Spleen (tissue), 11 donors: ENCODE measurements around the gene PTCD2. TPM values are rescaled to one million over a fixed set of nuclear protein-coding genes. Genes with fewer than 3 reads are reported as not detected.
A peak's percentile ranks its signal among the peaks of the same experiment; 100 is the strongest.

Experiments used
- DNase-seq: peaks from one replicate; pipeline ENCODE4 v3.0.0-alpha.2; 2020
- H3K27ac ChIP-seq, 8 donors: fragments of 200-600 bp; sonication (generic) in 7 of 8; 1 replicate in 4 of 8; 2 replicates in 4 of 8; pipeline versions ENCODE4 v1.5.0 to v1.8.0; 2016 to 2021; ENCODE audit warnings: inconsistent platforms in 4 of 8, mild to moderate bottlenecking in 4 of 8, moderate library complexity in 1 of 8
- H3K27me3 ChIP-seq, 7 donors: fragments of 200-600 bp; sonication (generic) in 6 of 7; replicated peaks in 1 of 7; 1 replicate in 4 of 7; 2 replicates in 3 of 7; pipeline versions ENCODE4 v1.5.0 to v1.8.0; 2016 to 2021; ENCODE audit warnings: inconsistent platforms in 3 of 7, mild to moderate bottlenecking in 1 of 7
- H3K36me3 ChIP-seq, 6 donors: fragments of 200-600 bp; sonication (generic) in 5 of 6; 1 replicate in 4 of 6; 2 replicates in 2 of 6; pipeline versions ENCODE4 v1.5.0 to v1.8.0; 2016 to 2021; ENCODE audit warnings: inconsistent platforms in 2 of 6
- H3K4me1 ChIP-seq, 6 donors: fragments of 200-600 bp; sonication (generic) in 5 of 6; 1 replicate in 3 of 6; 2 replicates in 3 of 6; pipeline versions ENCODE4 v1.5.0 to v1.8.0; 2016 to 2021; ENCODE audit warnings: inconsistent platforms in 3 of 6
- H3K4me3 ChIP-seq, 8 donors: fragments of 200-600 bp; sonication (generic) in 7 of 8; 1 replicate in 4 of 8; 2 replicates in 4 of 8; pipeline versions ENCODE4 v1.5.0 to v1.8.0; 2016 to 2021; ENCODE audit warnings: inconsistent platforms in 4 of 8, mild to moderate bottlenecking in 4 of 8, moderate library complexity in 2 of 8
- H3K9me3 ChIP-seq, 8 donors: fragments of 200-600 bp; sonication (generic) in 7 of 8; 1 replicate in 4 of 8; 2 replicates in 4 of 8; pipeline versions ENCODE4 v1.5.0 to v1.8.0; 2016 to 2021; ENCODE audit warnings: inconsistent platforms in 4 of 8
- POLR2A ChIP-seq, 3 donors: fragments of 450-650 bp; IDR thresholded peaks; one replicate each; pipeline ENCODE4 v1.5.1; 2017; ENCODE audit warnings: antibody characterized with exemption in 3 of 3, mild to moderate bottlenecking in 1 of 3
- POLR2AphosphoS5 ChIP-seq, 3 donors: sonication (generic); formaldehyde crosslinking; IDR thresholded peaks; one replicate each; pipeline ENCODE4 v1.5.1; 2017; ENCODE audit warnings: antibody characterized with exemption in 3 of 3
- WGBS, 5 donors: extraction: QIAGEN DNeasy Blood & Tissue Kit in 3 of 5; methylation state at CpG; one replicate each; pipeline versions ENCODE4 v1.1.5 to v1.1.7; 2013 to 2018; 5-methylcytosine and 5-hydroxymethylcytosine counted together
- intact Hi-C: fragments of 100-400 bp; cut with DNase I; formaldehyde crosslinking; loops from one replicate; pipeline ENCODE4 v1.15.0; 2023; ENCODE audit warnings: low total_unique reads
- polyA plus RNA-seq, 3 donors: library from polyadenylated mRNA; stranded (reverse); fragments of 200-250 nt; gene quantifications; one replicate each; pipeline ENCODE4 v1.2.1, GENCODE V29; 2013
- total RNA-seq, 7 donors: library from RNA; depleted of rRNA in 3 of 7; stranded (reverse); fragments of >200 nt in 3 of 7; fragmentation: NEBNext Ultra II Directional in 4 of 7; extraction: Animal tissue kit (Norgen Biotek cat#: 25700) in 4 of 7; gene quantifications; one replicate each; pipeline versions ENCODE4 v1.1.0 to v1.2.1, GENCODE V29; 2016 to 2021
- TF ChIP-seq, protein P1 (sequence below), 11 experiments: fragments of 200-600 bp in 7 of 11; fragments of 450-650 bp in 4 of 11; sonication (generic) in 4 of 11; IDR thresholded peaks in 8 of 11; conservative IDR thresholded peaks in 3 of 11; 1 replicate in 7 of 11; 2 replicates in 4 of 11; pipeline versions ENCODE4 v1.4.0 to v1.8.0; 2016 to 2021; ENCODE audit warnings: antibody characterized with exemption in 11 of 11, inconsistent platforms in 4 of 11, mild to moderate bottlenecking in 1 of 11
- donor health status: healthy with polysubstance abuse.
- donor health status: DM: no; HTN: no; CAD: no; lungs with moderate emphysema.
- donor health status: DM: no; HTN: no; CAD: no.
- donor health status: Bipolar disorder and iron deficiency.
- donor health status: healthy.
- donor health status: DM: no; HTN: no; CAD: no.
- donor health status: DM: yes; HTN: yes; CAD: no.

PTCD2 gene
- total and polyA plus RNA-seq, 10 donors = 1.2 to 11.7 (median 7.5) TPM

DNA sequence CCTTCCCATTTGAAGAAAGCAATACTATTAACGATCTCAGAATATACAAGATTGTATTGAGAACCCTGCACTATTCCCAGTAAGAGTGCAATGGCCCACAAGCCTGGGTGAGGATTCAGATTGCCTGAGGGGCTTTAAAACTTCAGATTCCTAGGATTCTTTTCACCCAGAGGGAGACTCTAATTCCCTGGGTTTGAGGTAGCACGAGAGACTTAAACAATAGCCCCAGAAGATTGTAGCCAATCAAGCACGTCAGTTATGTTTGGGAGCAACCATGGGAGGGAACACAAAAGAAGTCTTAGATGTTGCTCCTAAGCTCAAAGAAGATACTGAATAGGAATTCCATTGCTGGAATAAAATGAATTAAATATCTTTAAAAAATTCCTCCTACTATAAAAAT, 18.0 kb upstream of the PTCD2 start:
- Histone ChIP-seq H3K27ac (peak overlapping the region in 3 of 8 donors; percentile 8 to 39 (median 35)), H3K4me3 (no peak overlapping the region), H3K4me1 (peaks cover 0 to 83% (median 24%) of the 10 kb centered on the region in 6 donors), H3K9me3 (no peaks in the 10 kb centered on the region), H3K36me3 (peaks cover 0 to 12% (median under 1%) of the 10 kb centered on the region in 6 donors), H3K27me3 (no peaks in the 10 kb centered on the region)
- DNase-seq = no peak
- WGBS, 5 donors = 81 to 87% (median 84%) methylated on average over 3 of the region's 3 CpGs
- no peak for TF ChIP-seq POLR2AphosphoS5 (IDR thresholded peaks at IDR 0.05)
- TF ChIP-seq POLR2A (IDR thresholded peaks at IDR 0.05) = no peak
- TF ChIP-seq, protein P1, sequence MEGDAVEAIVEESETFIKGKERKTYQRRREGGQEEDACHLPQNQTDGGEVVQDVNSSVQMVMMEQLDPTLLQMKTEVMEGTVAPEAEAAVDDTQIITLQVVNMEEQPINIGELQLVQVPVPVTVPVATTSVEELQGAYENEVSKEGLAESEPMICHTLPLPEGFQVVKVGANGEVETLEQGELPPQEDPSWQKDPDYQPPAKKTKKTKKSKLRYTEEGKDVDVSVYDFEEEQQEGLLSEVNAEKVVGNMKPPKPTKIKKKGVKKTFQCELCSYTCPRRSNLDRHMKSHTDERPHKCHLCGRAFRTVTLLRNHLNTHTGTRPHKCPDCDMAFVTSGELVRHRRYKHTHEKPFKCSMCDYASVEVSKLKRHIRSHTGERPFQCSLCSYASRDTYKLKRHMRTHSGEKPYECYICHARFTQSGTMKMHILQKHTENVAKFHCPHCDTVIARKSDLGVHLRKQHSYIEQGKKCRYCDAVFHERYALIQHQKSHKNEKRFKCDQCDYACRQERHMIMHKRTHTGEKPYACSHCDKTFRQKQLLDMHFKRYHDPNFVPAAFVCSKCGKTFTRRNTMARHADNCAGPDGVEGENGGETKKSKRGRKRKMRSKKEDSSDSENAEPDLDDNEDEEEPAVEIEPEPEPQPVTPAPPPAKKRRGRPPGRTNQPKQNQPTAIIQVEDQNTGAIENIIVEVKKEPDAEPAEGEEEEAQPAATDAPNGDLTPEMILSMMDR (IDR thresholded peaks at IDR 0.05 in 8 of 11, conservative IDR thresholded peaks at IDR 0.05 in 3 of 11) = no peak
- intact Hi-C loops = loop anchor here (10.0 kb wide), 2 partner anchors 167 to 517 kb away; no protein-coding TSS in a partner anchor

- intact Hi-C loops = loop anchor here (10.0 kb wide), 2 partner anchors 171 to 521 kb away; no protein-coding TSS in a partner anchor
- TF ChIP-seq POLR2A (IDR thresholded peaks at IDR 0.05) = no peak
- TF ChIP-seq, protein P1 (IDR thresholded peaks at IDR 0.05 in 8 of 11, conservative IDR thresholded peaks at IDR 0.05 in 3 of 11) = no peak
- TF ChIP-seq POLR2AphosphoS5 (IDR thresholded peaks at IDR 0.05) = no peak
- H3K4me1 ChIP-seq = peaks cover 0 to 69% (median 28%) of the 10 kb centered on the region in 6 donors
- H3K4me3 ChIP-seq = no peak overlapping the region
- H3K27me3 ChIP-seq = no peaks in the 10 kb centered on the region
- H3K27ac ChIP-seq = peak overlapping the region in 5 of 8 donors; percentile 51 to 66 (median 62)
- H3K9me3 ChIP-seq = no peaks in the 10 kb centered on the region
- peaks cover 0 to 26% (median 10%) of the 10 kb centered on the region in 6 donors for H3K36me3 ChIP-seq
- no peak for DNase-seq
- 68 to 94% (median 82%) methylated on average over 2 of the region's 2 CpGs for WGBS, 5 donors
These were observed 14.7 kb upstream of the PTCD2 start for GRCh38 chr5:72305194-72306142.

GRCh38 chr5:72307573-72307967, 12.6 kb upstream of the PTCD2 start:
- WGBS, 5 donors = 3 to 7% (median 4%) methylated on average over 8 of the region's 8 CpGs
- Histone ChIP-seq H3K27me3 (no peaks in the 10 kb centered on the region), H3K36me3 (peaks cover 0 to 37% (median 25%) of the 10 kb centered on the region in 6 donors), H3K4me3 (peak overlapping the region; percentile 68 to 90 (median 72)), H3K9me3 (no peaks in the 10 kb centered on the region), H3K4me1 (peaks cover 0 to 48% (median 24%) of the 10 kb centered on the region in 6 donors), H3K27ac (peak overlapping the region; percentile 89 to 97 (median 96))
- TF ChIP-seq POLR2AphosphoS5 (IDR thresholded peaks at IDR 0.05) (no peak), POLR2A (IDR thresholded peaks at IDR 0.05) (no peak)
- TF ChIP-seq, protein P1 (IDR thresholded peaks at IDR 0.05 in 8 of 11, conservative IDR thresholded peaks at IDR 0.05 in 3 of 11) = no peak
- intact Hi-C loops = loop anchor here (10.0 kb wide), 2 partner anchors 173 to 523 kb away; no protein-coding TSS in a partner anchor
- no peak for DNase-seq
